Ishikawa (cell line): ENCODE measurements around the gene GGNBP2.

Experiments used
- CEBPB ChIP-seq: IDR thresholded peaks from 2 replicates; pipeline ENCODE4 v1.6.1; 2012
- CREB1 ChIP-seq: IDR thresholded peaks from 2 replicates; pipeline ENCODE4 v1.6.1; 2012; ENCODE audit warnings: low read depth
- EGR1 ChIP-seq: IDR thresholded peaks from 2 replicates; pipeline ENCODE4 v1.6.1; 2012
- EP300 ChIP-seq: IDR thresholded peaks from 2 replicates; pipeline ENCODE4 v1.6.1; 2012; ENCODE audit warnings: borderline replicate concordance
- FOXM1 ChIP-seq: IDR thresholded peaks from 2 replicates; pipeline ENCODE4 v1.6.1; 2012; ENCODE audit warnings: low read depth, borderline replicate concordance
- NFIC ChIP-seq: IDR thresholded peaks from 2 replicates; pipeline ENCODE4 v1.6.1; 2012
- RAD21 ChIP-seq: IDR thresholded peaks from 2 replicates; pipeline ENCODE4 v1.6.1; 2012; ENCODE audit warnings: low read depth
- REST ChIP-seq: IDR thresholded peaks from 2 replicates; pipeline ENCODE4 v1.6.1; 2012; ENCODE audit warnings: low read depth, mild to moderate bottlenecking
- TAF1 ChIP-seq: IDR thresholded peaks from 2 replicates; pipeline ENCODE4 v1.6.1; 2012; ENCODE audit warnings: low read depth, mild to moderate bottlenecking
- TCF12 ChIP-seq: IDR thresholded peaks from 2 replicates; pipeline ENCODE4 v1.6.1; 2012; ENCODE audit warnings: low read depth
- TEAD4 ChIP-seq: IDR thresholded peaks from 2 replicates; pipeline ENCODE4 v1.6.1; 2012
- USF1 ChIP-seq: IDR thresholded peaks from 2 replicates; pipeline ENCODE4 v1.6.1; 2012
- YY1 ChIP-seq: IDR thresholded peaks from 2 replicates; pipeline ENCODE4 v1.6.1; 2012; ENCODE audit warnings: low read depth
- ZBTB7A ChIP-seq: IDR thresholded peaks from 2 replicates; pipeline ENCODE4 v1.6.1; 2012; ENCODE audit warnings: low read depth
- TF ChIP-seq, protein P1 (sequence below): IDR thresholded peaks from 2 replicates; pipeline ENCODE4 v1.6.1; 2012

GGNBP2 gene

DNA sequence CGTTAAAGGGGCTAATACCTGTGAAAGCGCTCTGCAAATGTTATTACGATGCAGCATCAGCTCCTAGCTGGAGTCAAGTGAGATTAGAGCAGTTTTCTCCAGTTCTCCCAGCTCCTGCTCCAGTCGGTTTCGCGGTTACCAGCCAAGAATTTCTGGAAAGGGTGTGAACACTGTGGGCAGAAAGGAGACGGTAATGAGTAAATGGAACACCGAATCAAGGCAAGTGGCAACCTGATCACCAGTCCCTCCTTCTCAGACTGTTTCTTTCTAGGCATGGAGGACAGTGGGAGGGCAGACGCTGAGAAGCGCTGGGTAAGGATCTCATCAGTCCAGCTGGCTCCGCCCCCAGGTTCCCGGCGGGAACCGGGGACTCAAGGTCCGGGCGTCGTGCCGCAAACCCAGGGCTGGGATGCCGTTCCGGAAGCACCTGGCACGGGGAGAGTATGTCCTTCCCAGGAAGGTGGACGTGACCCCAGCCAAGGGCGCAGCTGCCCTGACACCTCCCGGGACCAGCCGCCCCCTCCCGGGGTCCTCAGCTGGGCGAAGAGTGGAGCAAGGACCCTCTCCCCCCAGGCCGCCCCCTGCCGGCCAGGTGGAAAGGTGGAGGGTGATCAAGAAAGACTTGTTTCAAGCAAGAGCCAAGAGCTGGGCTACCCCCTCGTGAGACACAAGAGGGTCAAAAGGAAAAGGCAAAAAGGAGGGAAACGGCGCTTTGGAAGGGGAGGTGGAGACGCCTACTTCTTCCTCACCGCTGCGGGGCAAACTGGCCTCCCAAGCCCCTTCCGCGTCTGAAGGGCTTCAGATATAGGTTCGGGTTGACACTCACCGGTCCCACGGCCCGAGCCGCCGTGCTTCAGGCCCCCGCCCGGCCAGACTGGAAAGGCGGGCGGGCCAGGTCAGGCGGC, 10.5 kb upstream of the GGNBP2 start:
- TF ChIP-seq USF1 = no peak; the same call in 1 of the 2 replicates
- no peak for TF ChIP-seq TCF12
- peak; percentile 86; the same call in 1 of the 2 replicates for TF ChIP-seq ZBTB7A
- TF ChIP-seq YY1 = peak; percentile 24; the same call in 1 of the 2 replicates
- peak; percentile 8; the same call in 1 of the 2 replicates for TF ChIP-seq NFIC
- no peak for TF ChIP-seq EP300
- TF ChIP-seq, protein P1, sequence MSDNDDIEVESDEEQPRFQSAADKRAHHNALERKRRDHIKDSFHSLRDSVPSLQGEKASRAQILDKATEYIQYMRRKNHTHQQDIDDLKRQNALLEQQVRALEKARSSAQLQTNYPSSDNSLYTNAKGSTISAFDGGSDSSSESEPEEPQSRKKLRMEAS = peak; percentile 84
- TF ChIP-seq FOXM1 = no peak

- TF ChIP-seq TAF1 (peak; percentile 91), FOXM1 (peak; percentile 33; the same call in 1 of the 2 replicates), TEAD4 (no peak), NFIC (0 out of 2 replicates have a peak, but pooled peaks have one; percentile 13), ZBTB7A (no peak), YY1 (peak; percentile 92), EP300 (no peak), USF1 (peak; percentile 71), CEBPB (no peak), CREB1 (peak; percentile 55; the same call in 1 of the 2 replicates), RAD21 (no peak), REST (no peak), TCF12 (peak; percentile 60), EGR1 (no peak)
- TF ChIP-seq, protein P1 = peak; percentile 97
Observed at GRCh38 chr17:36534840-36535668, 9.7 kb upstream of the GGNBP2 start, which contains the start of the genes MYO19 and PIGW. MYO19 (minus strand) TSS chr17:36534868; CDS start chr17:36532538, 2,330 bp downstream. PIGW (plus strand) TSS chr17:36534987; CDS start chr17:36537102, 2,115 bp downstream.

DNA sequence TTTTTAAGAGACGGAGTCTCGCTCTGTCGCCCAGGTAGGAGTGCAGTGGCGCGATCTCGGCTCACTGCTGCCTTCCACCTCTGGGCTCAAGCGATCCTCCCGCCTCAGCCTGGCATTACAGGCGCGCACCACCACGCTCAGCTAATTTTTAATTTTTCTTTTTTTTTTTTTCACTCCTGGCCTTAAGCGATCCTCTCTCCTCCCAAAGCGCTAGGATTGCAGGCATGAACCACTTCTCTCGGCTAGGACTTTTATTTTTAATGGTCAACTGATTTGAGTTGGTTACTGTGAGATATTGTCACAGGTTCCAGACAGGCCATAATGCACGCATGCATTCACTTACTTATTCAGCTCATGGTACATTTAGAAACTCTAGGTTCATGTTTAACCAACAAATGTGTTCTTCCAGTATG, 9.0 kb upstream of the GGNBP2 start:
- TF ChIP-seq REST = no peak
- TF ChIP-seq NFIC = no peak
- TF ChIP-seq EP300 = no peak
- TF ChIP-seq EGR1 = no peak
- no peak for TF ChIP-seq RAD21
- no peak for TF ChIP-seq TAF1
- no peak for TF ChIP-seq CEBPB
- no peak for TF ChIP-seq USF1
- TF ChIP-seq ZBTB7A = no peak
- no peak for TF ChIP-seq YY1
- TF ChIP-seq TCF12 = no peak
- TF ChIP-seq, protein P1 = no peak

DNA sequence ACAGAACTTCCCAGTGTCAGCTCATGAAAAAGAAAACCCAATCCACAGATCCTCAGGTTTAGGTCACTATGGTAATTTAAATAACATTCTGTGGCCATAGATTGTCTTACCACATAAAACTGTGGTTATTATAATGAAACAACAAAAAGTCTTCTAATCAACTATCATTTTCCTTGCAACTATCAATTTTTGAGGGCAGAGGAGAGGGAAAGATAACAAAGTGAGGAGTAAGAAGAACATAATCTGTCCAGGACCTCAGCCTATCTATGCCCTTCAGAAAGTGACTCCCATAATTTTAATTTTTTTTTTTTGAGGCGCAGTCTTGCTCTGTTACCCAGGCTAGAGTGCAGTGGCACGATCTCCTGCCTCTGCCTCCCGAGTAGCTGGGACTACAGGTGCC, 4.0 kb upstream of the GGNBP2 start:
- TF ChIP-seq CEBPB (no peak), TAF1 (no peak), REST (no peak), RAD21 (no peak), EGR1 (no peak), TEAD4 (no peak), ZBTB7A (no peak), YY1 (no peak), EP300 (no peak), NFIC (no peak), TCF12 (no peak), FOXM1 (no peak), USF1 (no peak), CREB1 (no peak)
- TF ChIP-seq, protein P1 = no peak
